ELR (cell line): ENCODE measurements around the gene KIF22.
A peak's percentile ranks its signal among the peaks of the same experiment; 100 is the strongest.

Experiments used
- DNase-seq: peaks from one replicate; pipeline ENCODE4 v3.0.0-alpha.2; 2015; ENCODE audit warnings: low read depth

Gene KIF22

GRCh38 chr16:29841631-29842030, 51.1 kb downstream of the KIF22 start:
- DNase-seq, result no peak

- DNase-seq, result no peak
These were observed 52.3 kb downstream of the KIF22 start for GRCh38 chr16:29842732-29843346.

GRCh38 chr16:29843931-29844330, 53.4 kb downstream of the KIF22 start:
- DNase-seq, result no peak

GRCh38 chr16:29844575-29845331, 54.2 kb downstream of the KIF22 start:
- no peak for DNase-seq

- no peak for DNase-seq
These were observed 55.1 kb downstream of the KIF22 start for GRCh38 chr16:29845656-29846055.

GRCh38 chr16:29848420-29849297, 58.1 kb downstream of the KIF22 start:
- DNase-seq, result peak; percentile 72

GRCh38 chr16:29849505-29849904, 59.0 kb downstream of the KIF22 start:
- DNase-seq, result no peak

- no peak for DNase-seq
These were observed 60.4 kb downstream of the KIF22 start for GRCh38 chr16:29850998-29851397.

GRCh38 chr16:29852654-29853053, 62.1 kb downstream of the KIF22 start:
- no peak for DNase-seq

GRCh38 chr16:29854520-29855100, 64.1 kb downstream of the KIF22 start:
- no peak for DNase-seq
